ENCODE measurements around the gene IQCF6.

DNA sequence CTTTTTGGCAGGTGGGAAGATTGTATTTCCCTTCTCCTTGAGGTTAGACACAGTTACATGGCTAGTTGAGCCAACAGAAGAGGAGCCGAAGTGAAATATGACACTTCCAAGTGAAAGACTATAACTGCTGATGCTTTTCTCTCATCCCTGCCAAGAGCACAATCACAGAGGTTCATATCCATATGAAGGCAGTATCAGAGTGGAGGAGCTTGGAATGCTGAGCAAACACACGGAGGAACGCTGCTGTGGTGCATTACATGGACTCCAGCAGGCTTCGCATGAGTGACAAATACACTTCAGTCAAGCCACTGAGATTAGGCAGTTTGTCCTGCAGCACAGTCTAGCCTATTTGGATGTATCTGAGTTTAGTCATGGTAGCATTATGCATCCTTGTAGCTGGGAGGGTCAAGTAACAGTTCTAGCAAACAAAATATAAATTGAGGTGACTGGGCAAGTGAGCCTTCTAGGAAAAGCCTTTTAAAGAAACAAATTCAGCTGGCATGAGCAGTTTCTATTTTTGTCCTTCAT, 5.4 kb downstream of the IQCF6 start:
- TF ChIP-seq, protein P1, sequence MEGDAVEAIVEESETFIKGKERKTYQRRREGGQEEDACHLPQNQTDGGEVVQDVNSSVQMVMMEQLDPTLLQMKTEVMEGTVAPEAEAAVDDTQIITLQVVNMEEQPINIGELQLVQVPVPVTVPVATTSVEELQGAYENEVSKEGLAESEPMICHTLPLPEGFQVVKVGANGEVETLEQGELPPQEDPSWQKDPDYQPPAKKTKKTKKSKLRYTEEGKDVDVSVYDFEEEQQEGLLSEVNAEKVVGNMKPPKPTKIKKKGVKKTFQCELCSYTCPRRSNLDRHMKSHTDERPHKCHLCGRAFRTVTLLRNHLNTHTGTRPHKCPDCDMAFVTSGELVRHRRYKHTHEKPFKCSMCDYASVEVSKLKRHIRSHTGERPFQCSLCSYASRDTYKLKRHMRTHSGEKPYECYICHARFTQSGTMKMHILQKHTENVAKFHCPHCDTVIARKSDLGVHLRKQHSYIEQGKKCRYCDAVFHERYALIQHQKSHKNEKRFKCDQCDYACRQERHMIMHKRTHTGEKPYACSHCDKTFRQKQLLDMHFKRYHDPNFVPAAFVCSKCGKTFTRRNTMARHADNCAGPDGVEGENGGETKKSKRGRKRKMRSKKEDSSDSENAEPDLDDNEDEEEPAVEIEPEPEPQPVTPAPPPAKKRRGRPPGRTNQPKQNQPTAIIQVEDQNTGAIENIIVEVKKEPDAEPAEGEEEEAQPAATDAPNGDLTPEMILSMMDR (IDR thresholded peaks at IDR 0.05) = no peak
- no peak for TF ChIP-seq ZFX (IDR thresholded peaks at IDR 0.05; ENCODE audit: borderline replicate concordance)
